DOHH2 (cell line): ENCODE measurements around the gene PCSK1N.

Experiments
- H3F3A ChIP-seq: fragments of 200-600 bp; sonication (generic), shearing (Covaris generic); 2 replicates; pipeline ENCODE4 v1.6.0; 2016; ENCODE audit warnings: antibody characterized with exemption, mild to moderate bottlenecking; ENCODE audit not compliant: control insufficient read depth, insufficient read depth
- H3K27ac ChIP-seq: fragments of 200-600 bp; sonication (generic); 2 replicates; pipeline ENCODE4 v1.5.1; 2014; ENCODE audit warnings: low read depth, mild to moderate bottlenecking, low read length, moderate library complexity
- H3K27me3 ChIP-seq: fragments of 200-600 bp; sonication (generic); 2 replicates; pipeline ENCODE4 v1.6.1; 2014; ENCODE audit warnings: mild to moderate bottlenecking, low read length, mixed read lengths; ENCODE audit not compliant: control insufficient read depth
- H3K36me3 ChIP-seq: fragments of 200-600 bp; sonication (generic); 2 replicates; pipeline ENCODE4 v1.6.1; 2014; ENCODE audit warnings: mild to moderate bottlenecking, low read length, moderate library complexity, mixed read lengths; ENCODE audit not compliant: control insufficient read depth
- H3K4me1 ChIP-seq: fragments of 200-600 bp; sonication (generic); 2 replicates; pipeline ENCODE4 v1.6.1; 2014; ENCODE audit warnings: mild to moderate bottlenecking, low read length, mixed read lengths; ENCODE audit not compliant: control insufficient read depth
- H3K4me2 ChIP-seq: fragments of 200-600 bp; sonication (generic); 2 replicates; pipeline ENCODE4 v1.6.0; 2014; ENCODE audit warnings: mild to moderate bottlenecking, low read length, moderate library complexity
- H3K4me3 ChIP-seq: fragments of 200-600 bp; sonication (generic); 2 replicates; pipeline ENCODE4 v1.5.1; 2014; ENCODE audit warnings: mild to moderate bottlenecking, low read length, mixed read lengths
- H3K79me2 ChIP-seq: fragments of 200-600 bp; sonication (generic); 2 replicates; pipeline ENCODE4 v1.6.1; 2014; ENCODE audit warnings: mild to moderate bottlenecking, low read length, mixed read lengths; ENCODE audit not compliant: control insufficient read depth
- H3K9me2 ChIP-seq: fragments of 200-600 bp; sonication (generic); replicated peaks from 2 replicates; pipeline ENCODE4 v1.6.1; 2014; ENCODE audit warnings: mild to moderate bottlenecking, low read length, mixed read lengths; ENCODE audit not compliant: control insufficient read depth
- H3K9me3 ChIP-seq: fragments of 200-600 bp; sonication (generic); 2 replicates; pipeline ENCODE4 v1.6.1; 2014; ENCODE audit warnings: antibody characterized with exemption, low read length, mixed read lengths; ENCODE audit not compliant: control insufficient read depth, insufficient read depth
- H4K20me1 ChIP-seq: fragments of 200-600 bp; sonication (generic); 2 replicates; pipeline ENCODE4 v1.6.0; 2014; ENCODE audit warnings: low read depth, mild to moderate bottlenecking, antibody characterized with exemption, low read length, moderate library complexity; ENCODE audit not compliant: control insufficient read depth, insufficient read depth
- EZH2phosphoT487 ChIP-seq: fragments of 200-600 bp; sonication (generic); IDR thresholded peaks from 2 replicates; pipeline ENCODE4 v1.6.1; 2017; ENCODE audit warnings: borderline replicate concordance, mild to moderate bottlenecking, antibody characterized with exemption, low read length, moderate library complexity, mixed read lengths
- TF ChIP-seq, protein P1 (sequence below): fragments of 200-600 bp; sonication (generic); IDR thresholded peaks from one replicate; pipeline ENCODE4 v1.5.1; 2014; ENCODE audit warnings: antibody characterized with exemption, mild to moderate bottlenecking, low read depth, low read length; ENCODE audit not compliant: poor library complexity, severe bottlenecking

The PCSK1N gene

DNA sequence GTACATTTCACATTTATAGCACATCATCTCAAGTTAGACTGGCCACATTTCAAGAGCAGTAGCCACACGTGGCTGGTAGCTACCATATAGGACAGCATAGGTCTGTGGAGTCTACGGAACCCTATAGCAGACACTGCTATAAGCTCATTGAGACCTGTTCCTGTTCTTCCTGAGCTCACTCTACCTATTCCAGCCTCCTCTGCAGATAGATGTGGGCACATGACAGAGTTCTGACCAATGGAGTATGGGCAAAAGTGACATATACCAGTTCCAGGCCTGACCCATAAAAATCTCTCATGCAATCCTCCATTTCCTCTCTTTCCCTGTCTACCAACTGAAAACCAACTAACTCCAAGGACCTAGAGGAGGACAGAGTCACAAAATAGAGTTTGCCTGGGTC lies 37.1 kb downstream of the PCSK1N start:
- Histone ChIP-seq H3K4me2 (no peak overlapping the region), H3K9me3 (no peaks in the 10 kb centered on the region), H3K27ac (no peak overlapping the region), H4K20me1 (no peaks in the 10 kb centered on the region), H3K27me3 (no peaks in the 10 kb centered on the region), H3K4me1 (peaks cover 14% of the 10 kb centered on the region), H3K4me3 (no peak overlapping the region), H3F3A (no peaks in the 10 kb centered on the region), H3K36me3 (peaks cover 3% of the 10 kb centered on the region; the same call in 1 of the 2 replicates), H3K9me2 (no peaks in the 10 kb centered on the region), H3K79me2 (peaks cover 3% of the 10 kb centered on the region; the same call in 1 of the 2 replicates)
- TF ChIP-seq, protein P1, sequence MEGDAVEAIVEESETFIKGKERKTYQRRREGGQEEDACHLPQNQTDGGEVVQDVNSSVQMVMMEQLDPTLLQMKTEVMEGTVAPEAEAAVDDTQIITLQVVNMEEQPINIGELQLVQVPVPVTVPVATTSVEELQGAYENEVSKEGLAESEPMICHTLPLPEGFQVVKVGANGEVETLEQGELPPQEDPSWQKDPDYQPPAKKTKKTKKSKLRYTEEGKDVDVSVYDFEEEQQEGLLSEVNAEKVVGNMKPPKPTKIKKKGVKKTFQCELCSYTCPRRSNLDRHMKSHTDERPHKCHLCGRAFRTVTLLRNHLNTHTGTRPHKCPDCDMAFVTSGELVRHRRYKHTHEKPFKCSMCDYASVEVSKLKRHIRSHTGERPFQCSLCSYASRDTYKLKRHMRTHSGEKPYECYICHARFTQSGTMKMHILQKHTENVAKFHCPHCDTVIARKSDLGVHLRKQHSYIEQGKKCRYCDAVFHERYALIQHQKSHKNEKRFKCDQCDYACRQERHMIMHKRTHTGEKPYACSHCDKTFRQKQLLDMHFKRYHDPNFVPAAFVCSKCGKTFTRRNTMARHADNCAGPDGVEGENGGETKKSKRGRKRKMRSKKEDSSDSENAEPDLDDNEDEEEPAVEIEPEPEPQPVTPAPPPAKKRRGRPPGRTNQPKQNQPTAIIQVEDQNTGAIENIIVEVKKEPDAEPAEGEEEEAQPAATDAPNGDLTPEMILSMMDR: no peak
- TF ChIP-seq EZH2phosphoT487: no peak

GRCh38 chrX:48794911-48795515 lies 40.4 kb downstream of the PCSK1N start:
- H3K79me2 ChIP-seq: no peaks in the 10 kb centered on the region
- H4K20me1 ChIP-seq: no peaks in the 10 kb centered on the region
- H3K36me3 ChIP-seq: no peaks in the 10 kb centered on the region
- TF ChIP-seq, protein P1: no peak
- TF ChIP-seq EZH2phosphoT487: no peak
- H3K27me3 ChIP-seq: no peaks in the 10 kb centered on the region
- no peak overlapping the region for H3K4me2 ChIP-seq
- H3K4me1 ChIP-seq: no peaks in the 10 kb centered on the region
- no peaks in the 10 kb centered on the region for H3K9me3 ChIP-seq
- H3F3A ChIP-seq: no peaks in the 10 kb centered on the region
- no peaks in the 10 kb centered on the region for H3K9me2 ChIP-seq
- no peak overlapping the region for H3K27ac ChIP-seq
- H3K4me3 ChIP-seq: no peak overlapping the region

DNA sequence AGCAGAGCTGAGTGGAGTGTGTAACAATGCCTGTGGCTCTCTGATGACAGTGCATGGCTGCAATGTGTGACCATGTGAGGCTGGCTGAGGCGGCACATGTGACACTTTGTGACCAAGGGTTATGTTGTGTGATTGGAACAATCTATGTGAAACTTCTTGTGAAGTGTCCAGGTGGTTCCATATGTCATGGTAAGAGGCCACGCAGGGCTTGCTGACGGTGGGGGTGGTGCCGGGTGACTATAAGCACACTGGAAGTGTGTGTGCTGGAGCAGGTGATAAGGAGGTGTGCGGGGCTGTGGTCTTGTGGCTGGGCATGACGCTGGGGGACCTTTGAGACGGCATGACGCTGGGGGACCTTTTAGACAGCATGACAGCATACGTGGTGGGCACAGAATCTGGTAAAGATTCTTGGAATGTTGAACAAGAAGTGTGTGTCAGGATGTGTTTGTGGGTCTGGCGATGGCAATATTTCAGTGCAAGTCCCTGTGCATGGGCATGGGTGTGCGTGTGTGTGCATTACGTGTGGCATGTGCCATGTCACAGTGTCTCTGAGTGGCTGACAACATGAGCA lies 41.0 kb downstream of the PCSK1N start:
- Histone ChIP-seq H3K4me3 (no peak overlapping the region), H3K27me3 (no peaks in the 10 kb centered on the region), H3K79me2 (no peaks in the 10 kb centered on the region), H3F3A (no peaks in the 10 kb centered on the region), H3K9me3 (no peaks in the 10 kb centered on the region), H4K20me1 (no peaks in the 10 kb centered on the region), H3K4me2 (no peak overlapping the region), H3K36me3 (no peaks in the 10 kb centered on the region), H3K9me2 (no peaks in the 10 kb centered on the region), H3K4me1 (no peaks in the 10 kb centered on the region), H3K27ac (no peak overlapping the region)
- TF ChIP-seq EZH2phosphoT487: no peak
- TF ChIP-seq, protein P1: no peak
